Ecto neural progenitor cell (in vitro differentiated cells): ENCODE data around the gene MORN4.
A peak's percentile ranks its signal among the peaks of the same experiment; 100 is the strongest.
"Not testable (repeated sequence)": the region's sequence is repeated elsewhere in the genome, so short reads cannot be mapped to it uniquely, and the experiment has no call there.

Experiments
- DNase-seq: peaks from one replicate; pipeline ENCODE4 v3.0.0-alpha.2; 2018; ENCODE audit warnings: low spot score

The MORN4 gene

DNA sequence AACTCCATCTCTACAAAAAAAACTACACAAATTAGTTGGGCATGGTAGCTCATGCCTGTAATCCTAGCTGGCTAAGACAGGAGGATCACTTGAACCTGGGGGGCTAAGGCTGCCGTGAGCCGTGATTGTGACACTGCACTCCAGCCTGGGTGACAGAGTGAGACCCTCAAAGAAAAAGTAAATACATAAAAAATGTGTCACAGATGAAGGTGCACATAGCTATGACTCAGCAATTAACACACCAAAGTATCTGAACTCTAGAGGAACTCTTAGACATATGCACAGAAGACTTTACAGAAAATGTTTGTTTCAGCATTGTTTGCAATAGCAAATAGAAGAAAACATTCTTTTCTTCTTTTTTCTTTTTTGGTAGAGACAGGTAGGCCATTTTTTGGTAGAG lies 35.5 kb downstream of the MORN4 start:
- DNase-seq: no peak

DNA sequence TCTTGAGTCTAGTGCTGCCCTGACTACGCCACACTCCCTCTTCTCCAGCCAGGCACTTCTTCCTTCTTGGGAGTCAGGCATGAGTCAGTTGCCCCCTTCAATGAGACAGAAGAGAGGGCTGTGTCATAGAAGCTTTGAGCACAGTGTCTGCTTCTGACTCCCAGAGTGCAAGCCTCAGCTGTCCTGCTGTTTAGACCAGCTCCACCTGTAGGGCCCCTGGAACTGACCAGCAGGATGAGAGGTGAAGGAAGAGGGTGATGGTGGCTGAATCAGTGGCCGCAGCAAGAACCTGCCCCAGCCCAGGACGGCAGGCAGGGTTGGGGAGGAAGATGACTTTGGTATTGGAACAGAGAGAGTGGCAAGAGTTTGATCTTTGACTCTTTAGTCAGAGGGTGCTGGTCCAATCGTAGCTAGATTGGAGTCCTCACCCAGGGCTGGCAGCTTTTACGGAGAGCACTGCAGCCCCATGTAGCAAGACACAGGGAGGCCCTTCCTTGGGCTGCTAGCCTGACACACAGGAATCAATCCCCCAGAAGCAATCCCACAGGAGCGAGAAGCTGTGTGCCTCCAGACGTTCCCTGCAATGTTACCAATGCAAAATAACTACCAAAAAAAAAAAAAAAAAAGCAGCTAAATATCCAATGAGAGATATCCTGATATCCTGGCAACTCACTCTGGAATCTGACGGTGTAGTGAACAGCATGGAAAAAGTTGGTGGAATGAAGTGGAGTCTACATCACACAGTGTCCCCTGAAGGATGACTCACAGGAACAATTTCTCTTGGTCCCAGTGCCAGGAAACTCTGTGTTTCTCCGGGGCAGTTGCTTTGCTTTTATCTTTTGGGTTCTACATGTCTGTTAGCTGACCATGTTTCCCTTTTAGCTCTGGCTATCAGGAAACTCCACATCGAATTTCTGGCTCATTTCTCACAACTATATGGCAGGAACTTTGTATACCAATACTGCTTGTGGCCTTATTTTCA lies 36.9 kb downstream of the MORN4 start:
- DNase-seq: no peak

DNA sequence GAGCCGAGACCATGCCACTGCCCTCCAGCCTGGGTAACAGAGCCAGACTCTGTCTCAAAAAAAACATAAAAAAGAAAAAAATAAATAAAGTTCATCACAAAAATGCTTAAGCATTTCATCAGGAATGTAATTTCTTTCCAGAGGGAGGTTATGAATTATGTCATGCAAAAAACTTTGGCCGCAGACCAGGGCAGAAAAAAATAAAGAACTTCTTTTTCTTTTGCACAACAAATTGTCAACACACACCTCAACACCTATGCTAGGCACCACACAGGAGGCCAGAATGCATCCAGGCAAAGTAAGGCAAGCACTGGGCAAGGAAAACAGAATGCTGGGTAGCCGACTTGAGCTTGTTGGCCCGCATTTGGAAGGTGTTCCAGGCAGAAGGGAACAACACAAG lies 39.9 kb downstream of the MORN4 start:
- no peak for DNase-seq

DNA sequence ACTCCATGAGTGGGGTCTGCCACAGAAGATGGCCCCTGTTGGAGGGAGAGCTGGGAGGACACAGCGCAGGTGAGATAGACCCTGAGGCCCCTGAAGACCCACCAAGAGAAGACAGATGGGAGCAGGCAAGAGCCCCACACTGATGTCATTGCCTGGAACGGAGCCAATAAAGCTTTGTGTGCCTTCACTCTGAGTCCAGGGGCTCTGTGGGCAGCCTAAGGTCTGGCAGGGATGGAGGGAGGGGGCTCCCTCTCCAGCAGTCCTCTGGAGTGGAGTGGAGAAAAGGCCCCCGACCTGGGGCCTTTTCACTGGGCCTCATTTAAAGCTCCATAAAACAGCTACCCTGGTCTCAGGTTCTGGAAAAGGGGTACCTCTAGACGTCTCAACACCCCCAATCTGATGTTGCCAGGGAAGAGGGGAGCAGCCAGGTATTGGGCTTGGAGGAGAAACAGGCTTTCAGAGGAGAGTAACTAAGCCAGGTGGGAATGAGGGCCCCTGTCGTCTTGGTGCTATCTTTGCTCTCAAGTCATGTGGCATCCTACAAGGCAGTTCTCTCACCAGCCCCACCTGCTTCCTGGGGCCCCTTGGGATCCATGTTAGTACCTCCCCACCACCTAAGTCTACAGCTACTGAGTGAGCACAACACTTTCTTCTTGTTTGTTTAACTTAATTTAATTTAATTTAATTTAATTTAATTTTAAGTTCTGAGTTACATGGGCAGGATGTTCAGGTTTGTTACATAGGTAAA lies 42.4 kb downstream of the MORN4 start:
- no peak for DNase-seq

DNA sequence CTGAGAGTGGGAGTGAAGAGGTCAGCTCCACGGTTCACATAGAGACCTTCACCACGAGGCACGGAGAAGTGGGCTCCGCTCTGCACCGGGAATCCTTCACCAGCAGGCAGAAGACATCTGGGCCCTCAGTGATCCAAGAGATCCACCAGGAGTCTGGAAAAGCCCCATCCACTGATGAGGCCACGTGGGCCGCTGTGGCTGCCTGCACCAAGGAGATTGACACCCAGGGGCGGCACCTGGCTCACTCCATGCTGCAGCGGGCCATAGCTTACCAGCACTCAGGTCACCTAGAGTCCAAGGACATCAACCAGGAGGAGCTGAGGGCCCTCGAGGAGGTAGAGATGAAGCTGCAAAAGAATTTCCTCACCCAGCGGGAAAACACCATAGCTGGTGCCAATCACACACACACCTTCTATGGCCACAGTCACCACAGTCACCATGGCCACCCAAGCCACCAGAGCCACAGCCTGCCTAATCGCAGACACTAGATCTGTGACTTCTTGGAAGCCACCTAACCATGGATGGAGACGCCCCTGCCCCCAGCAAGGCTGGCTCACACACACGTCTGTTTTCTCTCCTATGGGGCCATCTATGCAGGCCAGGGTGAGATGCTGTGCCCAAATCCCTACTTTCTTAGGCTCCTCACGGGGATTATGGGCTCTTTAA lies 43.1 kb downstream of the MORN4 start:
- no peak for DNase-seq

DNA sequence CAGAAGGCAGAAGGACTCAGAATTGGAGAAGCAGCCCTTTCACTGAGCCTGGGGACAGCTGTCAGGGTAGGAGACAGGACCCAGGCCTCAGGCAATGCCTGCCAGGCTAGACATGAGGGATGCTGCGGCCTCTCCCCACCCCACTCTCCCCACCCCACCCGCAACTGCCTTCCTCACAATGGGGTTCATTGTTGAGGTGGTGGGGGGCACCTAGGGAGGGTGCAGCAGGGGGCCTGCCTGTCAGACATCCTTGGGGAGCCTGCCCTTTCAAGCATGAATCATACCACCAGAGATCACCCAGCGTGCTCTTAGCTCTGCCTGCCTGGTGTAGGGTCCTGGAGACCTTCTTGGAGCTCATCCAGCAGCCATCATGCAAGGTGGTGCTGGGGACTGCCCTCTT lies 43.8 kb downstream of the MORN4 start, which contains the start of gene C10orf62:
Gene C10orf62 (plus strand): TSS at position 243 of the 400 bp plus-strand sequence. CDS start 177 bp downstream, outside the sequence.
- no peak for DNase-seq

DNA sequence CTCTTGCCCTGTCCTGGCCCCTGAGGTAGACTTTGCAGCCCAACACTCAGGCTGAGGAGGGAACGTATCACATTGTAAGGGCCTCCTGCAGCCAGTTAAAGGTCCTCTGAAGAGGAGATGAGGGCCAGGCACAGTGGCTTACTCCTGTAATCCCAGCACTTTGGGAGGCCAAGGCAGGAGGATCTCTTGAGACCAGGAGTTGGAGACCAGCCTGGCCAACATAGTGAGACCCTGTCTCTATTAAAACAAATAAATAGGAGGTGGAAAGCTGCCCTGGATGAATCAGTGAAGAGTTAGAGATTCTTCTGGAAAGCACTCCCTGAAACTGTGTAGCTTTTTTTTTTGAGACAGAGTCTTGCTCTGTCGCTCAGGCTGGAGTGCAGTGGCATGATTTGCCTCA lies 46.1 kb downstream of the MORN4 start:
- no peak for DNase-seq

DNA sequence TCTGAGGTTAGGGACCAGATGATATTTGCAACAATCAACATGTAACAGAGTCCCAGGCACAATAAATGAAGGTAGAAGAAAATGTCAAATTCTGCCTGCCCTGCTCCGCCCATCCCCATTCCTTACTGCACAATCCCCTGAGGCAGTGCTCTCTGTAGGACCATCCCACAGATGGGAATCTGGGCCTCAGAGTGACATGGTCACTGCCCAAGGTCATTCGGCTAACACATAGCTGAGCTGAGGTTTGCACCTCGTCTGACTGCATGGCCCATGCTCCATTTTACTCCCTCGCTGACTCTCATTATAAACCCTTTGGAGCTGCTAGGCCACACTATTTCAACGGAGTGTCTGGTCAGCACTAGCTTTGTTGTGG lies 47.9 kb downstream of the MORN4 start:
- no peak for DNase-seq

DNA sequence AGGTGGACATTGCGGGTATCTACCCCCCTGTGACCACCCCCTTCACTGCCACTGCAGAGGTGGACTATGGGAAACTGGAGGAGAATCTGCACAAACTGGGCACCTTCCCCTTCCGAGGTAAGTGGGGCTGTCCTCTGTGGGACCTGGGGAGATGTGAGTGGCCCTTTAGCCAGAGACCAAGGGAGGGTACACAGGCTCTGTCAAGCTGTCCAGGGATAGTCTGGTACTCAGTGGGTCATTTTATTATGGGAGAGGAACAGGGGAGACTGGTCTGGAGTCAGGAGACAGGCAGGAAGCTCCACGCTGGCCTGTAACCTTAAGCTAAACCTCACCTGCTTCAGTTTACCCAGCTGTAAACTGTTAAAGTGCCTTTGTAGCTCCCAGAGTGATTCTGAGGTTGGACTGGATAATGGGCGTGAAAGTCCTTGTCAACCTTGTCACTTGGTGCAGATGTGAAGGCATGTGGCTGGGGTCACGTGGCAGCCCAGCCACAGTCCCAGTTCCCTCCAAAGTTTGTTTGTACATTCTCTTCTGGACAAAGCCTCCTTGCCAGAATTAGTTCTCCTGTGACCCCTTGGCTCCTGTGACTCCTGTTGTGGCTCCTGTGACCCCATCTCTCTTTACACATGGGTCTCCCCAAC lies 48.4 kb downstream of the MORN4 start:
- DNase-seq: no peak

DNA sequence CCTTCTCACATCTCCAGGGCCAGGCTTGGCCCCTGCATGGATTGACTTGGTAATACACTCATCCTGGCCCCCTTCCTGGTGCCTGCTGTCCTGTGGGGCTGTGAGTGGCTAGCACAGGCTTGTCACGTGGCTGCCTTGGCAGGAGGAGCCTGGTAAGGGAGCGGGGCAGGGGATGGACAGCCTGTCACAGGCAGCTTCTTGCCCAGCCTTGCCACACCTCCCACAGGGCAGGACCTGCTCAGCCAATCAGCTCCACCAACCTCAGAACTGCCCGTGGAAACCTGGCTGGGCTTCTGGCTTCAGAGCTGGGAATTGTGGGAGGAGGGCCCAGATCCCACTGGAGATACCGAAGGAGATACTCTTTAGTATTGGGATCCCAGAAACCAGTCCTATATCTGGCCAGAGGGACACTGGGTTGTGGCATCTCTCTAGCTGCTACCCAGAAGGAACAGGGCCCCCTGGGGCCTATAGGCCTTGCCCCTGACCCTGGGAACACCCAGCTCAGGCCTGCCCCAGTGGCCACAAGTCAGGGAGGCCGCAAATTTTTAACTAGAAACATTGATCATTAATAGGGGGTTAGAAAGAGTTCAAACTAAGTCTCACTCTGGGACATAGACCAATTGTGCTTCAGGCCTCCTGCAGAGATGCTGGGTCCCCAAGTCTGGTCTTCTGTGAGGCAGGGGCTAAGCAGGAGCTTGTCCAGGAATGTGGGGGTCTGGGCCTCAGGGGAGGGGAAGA lies 49.1 kb downstream of the MORN4 start, which contains the start of gene HOGA1:
Gene HOGA1 (plus strand): TSS at position 330 of the 738 bp plus-strand sequence. CDS start 315 bp downstream, at position 645.
- peak; percentile 75 for DNase-seq

DNA sequence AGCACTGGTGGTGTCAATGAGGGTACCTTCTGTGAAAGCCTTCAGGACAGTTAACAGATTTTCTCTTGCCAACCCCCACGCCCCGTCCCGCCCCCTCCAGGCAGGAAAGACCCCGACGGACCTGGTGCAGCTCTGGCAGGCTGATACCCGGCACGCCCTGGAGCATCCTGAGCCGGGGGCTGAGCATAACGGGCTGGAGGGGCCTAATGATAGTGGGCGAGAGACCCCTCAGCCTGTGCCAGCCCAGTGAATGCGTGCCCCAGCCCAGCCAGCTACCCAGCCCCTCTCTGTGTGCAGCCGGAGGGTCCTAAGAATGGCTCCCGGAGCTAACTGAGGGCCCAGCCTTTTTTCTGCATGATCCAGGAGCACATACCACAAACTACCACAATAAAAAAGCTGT lies 49.8 kb downstream of the MORN4 start:
- DNase-seq: no peak

DNA sequence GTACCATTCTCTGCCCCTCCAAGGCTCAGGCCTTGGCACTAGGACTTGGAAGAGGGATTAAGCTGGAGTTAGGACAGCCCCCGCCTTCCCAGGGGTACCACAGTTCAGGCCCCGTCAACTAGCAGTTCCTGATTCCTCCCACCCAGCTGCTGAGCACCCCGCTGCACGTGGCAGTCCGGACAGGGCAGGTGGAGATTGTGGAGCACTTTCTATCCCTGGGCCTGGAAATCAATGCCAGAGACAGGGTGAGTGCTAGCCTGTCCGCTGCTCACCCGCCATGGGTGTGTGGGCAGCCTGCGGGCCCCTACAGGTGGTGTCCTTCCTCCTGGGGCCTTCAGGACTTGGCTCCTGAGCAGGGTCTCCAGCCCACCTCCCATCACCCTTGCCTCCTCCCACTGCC lies 51.1 kb downstream of the MORN4 start:
- no peak for DNase-seq

DNA sequence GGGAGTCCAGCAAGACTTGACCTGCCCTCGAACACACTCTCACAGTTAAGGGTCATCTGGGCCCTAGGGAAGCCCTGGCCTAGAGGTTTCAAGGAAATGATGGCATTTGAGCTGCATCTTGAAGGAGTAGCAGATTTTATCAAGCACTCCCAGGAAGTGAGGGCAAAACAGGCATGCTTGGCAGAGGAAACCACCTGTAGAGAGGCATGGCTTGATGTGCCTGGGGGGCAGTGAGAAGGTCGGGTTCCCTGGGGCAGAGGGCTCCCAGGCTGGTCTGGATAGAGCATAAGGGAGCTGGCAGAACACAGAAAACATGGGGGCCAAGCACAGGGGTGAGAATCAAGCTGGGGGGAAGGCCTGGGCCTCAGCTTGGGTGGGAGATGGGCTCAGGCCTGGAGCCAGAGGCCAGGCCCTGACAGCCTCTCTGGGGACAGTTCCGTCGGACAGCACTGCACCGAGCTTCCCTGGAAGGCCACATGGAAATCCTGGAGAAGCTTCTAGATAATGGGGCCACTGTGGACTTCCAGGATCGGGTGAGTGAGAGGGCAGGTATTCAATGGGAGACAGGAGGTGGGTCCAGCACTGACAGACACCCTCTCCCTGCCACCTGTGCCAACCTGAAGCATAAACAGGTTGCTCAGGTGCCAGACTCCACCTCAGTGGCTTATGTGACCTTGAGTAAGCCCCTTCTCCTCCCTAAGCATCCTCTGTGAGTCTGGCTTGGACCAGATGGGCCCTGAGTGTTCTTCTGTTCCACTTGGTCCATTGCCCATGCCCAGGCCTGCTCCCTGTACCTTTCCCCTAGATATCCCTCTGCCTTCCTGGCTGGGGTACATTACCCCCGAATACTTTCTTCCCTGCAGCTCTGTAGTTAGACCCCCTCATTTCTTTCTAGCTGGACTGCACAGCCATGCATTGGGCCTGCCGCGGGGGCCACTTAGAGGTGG lies 52.6 kb downstream of the MORN4 start:
- DNase-seq: no peak

DNA sequence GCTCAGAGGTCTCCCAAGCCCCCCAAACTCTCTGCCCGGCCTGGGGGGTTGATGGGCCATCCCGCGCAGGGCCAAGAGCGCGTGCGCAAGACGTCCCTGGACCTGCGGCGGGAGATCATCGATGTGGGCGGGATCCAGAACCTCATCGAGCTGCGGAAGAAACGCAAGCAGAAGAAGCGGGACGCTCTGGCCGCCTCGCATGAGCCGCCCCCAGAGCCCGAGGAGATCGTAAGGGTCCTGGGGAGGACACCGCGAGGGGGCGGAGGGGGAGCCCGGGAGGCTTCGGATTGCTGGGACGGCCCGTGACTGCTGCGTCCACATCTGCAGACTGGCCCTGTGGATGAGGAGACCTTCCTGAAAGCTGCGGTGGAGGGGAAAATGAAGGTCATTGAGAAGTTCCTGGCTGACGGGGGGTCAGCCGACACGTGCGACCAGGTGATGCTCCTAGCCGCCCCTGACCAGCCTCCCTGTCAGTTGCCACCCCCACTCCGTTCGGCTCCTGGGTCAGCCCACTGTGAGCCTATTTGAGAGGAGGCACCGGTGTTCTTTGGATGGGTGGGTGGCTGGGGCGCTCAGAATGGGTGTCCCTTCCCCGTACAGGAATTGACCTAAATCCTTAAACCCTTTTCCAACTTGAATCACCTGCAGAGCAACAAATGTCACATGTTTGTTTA lies 55.0 kb downstream of the MORN4 start:
- DNase-seq: no peak

DNA sequence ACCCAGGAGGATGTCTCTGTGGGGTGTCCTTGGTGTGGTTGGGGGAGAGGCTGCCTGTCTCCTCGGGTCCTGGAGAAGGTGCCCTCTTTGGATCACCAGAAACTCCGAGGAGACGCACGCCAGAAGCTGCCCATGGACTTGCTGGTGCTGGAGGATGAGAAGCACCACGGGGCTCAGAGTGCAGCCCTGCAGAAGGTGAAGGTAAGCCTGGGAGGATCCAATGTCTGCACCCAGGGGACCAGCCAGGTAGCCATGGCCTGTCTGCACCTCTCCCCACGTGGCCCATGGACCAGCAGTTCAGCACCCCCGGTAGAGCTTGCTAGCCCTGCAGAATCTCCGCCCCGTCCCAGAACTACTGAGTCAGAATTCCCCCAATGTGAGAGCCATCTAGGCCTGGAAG lies 55.6 kb downstream of the MORN4 start:
- no peak for DNase-seq

DNA sequence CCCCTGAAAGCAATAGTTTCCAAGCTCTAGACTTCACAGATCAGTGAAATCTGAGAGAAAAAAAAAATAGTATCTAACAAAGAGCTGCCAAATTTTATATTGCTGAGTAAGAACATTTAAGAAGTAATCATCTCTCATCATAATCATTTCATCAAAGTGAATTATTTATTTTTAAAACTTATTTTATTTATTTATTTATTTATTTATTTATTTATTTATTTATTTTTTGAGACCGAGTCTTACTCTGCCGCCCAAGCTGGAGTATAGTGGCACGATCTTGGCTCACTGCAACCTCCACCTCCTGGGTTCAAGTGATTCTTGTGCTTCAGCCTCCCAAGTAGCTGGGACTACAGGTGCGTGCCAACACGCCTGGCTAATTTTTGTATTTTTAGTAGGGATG lies 56.8 kb downstream of the MORN4 start:
- DNase-seq: not testable (repeated sequence)

DNA sequence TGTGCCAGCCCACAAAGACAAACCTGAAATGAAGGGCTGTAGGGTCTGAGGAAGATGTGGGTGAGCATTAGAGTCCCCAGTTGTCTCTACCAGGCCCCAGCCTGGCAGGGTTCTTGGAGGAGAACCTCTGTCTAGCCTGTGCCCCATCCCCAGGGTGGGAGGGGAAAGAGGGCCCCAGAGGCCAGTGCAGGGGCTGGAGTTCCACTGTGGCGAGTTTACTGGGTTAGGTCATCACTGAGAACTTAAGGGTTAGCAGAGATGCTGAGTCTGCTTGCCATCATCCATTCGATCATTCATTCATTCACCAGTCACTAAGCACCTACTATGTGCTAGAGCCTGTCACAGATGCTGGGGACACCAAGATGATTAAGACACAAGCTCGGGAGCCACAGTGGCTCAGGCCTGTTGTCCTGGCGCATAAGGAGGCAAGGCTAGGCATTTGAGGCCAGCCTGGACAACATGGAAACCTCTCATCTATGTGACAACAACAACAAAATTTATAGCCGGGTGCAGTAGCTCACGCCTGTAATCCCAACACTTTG lies 58.1 kb downstream of the MORN4 start:
- DNase-seq: no peak

DNA sequence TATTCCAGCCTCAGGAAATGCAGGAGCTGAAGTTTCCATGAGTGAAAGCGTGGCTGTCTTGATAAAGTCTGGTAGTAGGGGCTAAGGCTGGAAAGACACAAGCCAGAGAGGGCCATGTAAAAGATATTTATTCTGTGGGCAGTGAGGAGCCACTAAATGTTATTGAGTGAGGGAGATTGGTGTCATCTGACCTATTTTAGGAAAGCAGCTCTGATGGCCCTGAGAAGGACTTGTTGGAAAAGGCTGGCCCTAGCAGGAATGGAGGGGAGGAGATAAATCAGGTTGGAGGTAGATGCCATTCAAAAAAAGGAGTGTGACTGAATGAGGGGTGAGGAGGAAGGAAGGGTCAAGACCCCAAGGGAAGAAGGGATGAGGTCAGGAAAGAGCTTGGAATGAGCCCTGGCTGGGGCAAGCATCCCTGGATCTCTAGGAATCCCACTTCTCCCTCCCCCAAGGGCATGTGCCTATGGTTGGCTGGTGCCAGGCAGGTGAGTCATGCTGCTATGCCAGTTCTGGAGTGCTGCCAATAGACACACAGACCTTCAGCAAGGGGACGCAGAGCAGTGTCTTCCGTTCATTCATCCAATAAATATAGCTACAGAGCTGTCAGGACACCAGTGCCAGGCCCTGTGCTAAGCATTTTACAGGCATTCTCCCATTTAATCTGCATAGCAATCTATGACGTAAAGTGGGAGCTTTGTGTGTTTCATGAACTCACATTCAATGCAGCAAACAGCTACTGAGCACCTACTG lies 58.8 kb downstream of the MORN4 start:
- no peak for DNase-seq
